HG02870 (cell line): Measurements from ENCODE around the gene WEE2.
"Not testable (repeated sequence)": the region's sequence is repeated elsewhere in the genome, so short reads cannot be mapped to it uniquely, and the experiment has no call there.

ENCODE experiments used
- ATAC-seq: cut with Tn5 transposase; IDR thresholded peaks from one replicate; pipeline ENCODE4 v1.9.1; 2021; ENCODE audit warnings: mild to moderate bottlenecking, moderate library complexity; ENCODE audit not compliant: unreplicated experiment

WEE2 gene

GRCh38 chr7:141689072-141689825 lies 18.9 kb upstream of the WEE2 start:
- not testable (repeated sequence) for ATAC-seq

DNA sequence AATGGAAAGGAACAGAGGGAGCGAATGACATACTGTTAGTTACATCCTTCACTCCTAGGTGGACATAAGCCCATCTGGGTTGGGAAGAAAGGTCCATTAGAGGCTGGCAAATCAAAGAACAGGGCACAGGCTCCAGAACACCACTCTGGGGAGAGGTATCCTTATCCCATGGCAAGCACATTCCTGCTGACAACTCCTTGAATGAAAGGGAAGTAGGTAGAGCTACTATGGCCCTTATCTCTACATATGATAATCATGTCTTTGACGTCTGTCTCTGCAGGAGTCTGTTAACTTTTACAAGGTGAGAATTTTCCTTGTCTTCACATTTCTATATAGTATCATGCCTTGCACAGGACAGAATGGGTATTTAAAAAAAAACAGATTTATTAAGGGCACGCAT lies 16.6 kb upstream of the WEE2 start:
- no peak for ATAC-seq

DNA sequence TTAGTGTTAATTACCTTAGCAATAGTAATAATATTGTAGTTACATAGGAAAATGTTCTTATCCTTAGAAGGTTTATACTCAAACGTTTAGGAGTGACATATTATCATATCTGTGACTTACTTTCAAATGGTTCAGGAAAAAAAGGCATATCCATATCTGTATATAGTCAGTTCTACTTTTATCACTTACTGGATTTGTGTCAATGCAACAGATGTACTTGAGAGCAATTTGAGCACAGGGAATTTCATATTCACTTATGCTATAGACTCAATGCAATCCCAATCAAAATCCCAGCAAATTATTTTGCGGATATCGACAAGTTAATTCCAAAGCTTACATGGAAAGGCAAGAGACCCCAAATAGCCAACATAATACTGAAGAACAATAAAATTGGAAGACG lies 16.2 kb upstream of the WEE2 start:
- ATAC-seq: no peak

DNA sequence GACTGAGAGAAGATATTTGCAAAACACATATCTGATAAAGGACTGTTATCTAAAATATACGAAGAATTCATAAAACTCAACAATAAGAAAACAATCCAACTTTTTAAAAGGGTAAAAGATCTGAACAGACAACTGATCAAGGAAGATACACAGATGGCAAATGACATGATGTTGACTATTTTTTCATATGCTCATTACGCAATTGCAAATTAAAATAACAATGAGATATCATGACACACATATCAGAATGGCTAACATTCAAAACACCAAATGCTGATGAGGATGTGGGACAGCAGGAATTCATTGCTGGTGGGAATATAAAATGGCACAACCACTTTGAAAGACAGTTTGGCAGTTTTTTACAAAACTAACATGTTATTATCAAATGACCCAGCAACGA lies 15.1 kb upstream of the WEE2 start:
- no peak for ATAC-seq

- ATAC-seq: no peak
Measured at GRCh38 chr7:141695803-141696289, 12.3 kb upstream of the WEE2 start.

DNA sequence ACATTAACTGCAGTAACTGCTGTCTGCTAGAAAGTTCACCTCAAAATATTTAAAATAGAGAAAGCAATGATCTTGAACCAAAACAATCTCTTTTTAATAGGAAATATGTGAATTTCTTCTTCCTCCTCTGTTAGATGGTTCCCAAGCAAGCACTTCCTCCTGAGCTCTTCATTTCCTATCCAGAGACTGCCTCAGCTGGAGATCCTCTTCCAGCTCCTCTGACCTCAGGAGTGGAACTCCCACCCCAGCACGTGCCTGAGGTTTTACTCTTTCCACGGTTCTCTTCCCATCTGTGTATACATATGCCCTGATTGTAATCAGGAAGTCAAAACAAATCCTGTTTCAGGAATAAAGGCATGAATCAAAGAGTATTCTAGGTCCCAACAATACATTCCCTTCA lies 11.8 kb upstream of the WEE2 start:
- no peak for ATAC-seq

- no peak for ATAC-seq
Measured at GRCh38 chr7:141697211-141697871, 10.8 kb upstream of the WEE2 start.

DNA sequence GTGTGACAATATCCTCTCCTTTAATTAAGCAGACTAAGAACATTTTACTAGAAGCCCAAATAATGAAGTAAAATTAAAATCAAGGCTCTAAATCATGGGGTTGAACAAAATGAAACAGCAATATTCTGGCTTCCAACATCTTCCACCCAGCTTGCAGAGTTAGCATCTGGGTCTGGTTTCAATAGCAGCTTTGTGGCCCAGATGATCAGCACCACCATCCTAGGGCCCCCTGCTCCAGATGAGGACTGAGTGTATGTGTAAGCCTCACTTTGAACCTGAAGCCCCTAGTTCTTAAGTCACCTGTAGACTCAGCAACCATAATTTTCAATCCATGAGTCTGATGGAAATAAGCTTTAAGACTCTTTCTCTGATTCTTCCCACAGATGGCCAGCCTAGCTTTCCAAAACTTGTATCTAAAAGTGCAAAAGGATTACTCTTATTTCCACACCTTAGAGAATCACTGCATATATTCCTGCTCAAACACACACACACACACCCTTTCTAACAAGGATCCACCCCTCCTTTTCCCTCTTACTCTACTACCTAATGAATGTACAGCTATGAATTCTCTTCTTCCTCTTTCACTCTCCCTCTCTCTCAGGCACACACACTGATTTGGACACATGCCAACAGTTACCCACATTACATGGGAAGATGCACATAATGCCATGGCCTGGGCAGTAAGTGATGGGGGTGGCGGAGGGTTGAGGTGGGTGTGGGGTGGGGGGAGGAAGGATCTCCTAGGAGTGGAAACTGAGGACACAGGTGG lies 9.7 kb upstream of the WEE2 start:
- no peak for ATAC-seq

DNA sequence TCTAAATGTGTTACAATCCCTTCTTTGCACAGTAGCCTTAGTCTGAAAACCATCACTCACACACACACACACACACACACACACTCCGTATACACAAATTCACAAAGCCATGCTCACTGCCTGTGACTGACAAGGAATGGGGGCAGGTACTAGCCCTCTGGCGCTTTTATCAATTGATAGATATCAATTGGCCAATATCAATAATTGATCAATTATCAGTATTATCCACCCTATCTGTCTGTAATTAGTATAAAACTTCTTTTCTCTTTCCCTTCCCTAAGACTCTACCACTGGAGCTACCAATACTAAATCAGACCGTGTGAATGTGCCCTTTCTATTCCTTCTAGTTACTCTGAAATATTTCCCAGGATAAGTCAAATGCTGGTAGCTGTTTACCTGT lies 8.3 kb upstream of the WEE2 start:
- no peak for ATAC-seq

- ATAC-seq: no peak
Measured at GRCh38 chr7:141700296-141700847, 7.8 kb upstream of the WEE2 start.

DNA sequence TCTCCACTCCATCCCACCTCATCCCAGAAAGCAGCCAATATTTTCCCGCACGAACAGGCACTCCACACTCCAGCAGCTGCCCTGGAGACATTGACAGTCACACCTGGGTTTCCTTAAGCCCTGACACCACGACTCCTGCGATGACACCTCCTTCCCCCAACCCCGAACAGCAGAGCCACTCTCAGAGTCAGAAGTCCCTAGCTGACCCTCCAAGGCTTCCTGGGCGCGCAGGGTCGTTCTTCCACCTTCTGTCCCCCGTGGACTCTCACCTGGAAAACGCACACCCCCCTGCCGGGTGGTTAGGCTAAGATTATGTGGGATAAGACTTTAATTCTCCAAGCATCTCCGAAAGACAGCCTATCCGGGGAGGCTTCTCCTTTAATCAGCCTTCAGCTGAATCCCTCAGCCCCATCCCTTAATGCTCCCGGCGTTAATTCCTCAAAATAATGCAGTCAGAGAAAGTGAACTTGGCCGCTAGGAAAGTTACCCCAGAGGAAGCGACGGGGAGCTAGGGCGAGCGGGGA lies 7.2 kb upstream of the WEE2 start:
- ATAC-seq: peak; percentile 1

DNA sequence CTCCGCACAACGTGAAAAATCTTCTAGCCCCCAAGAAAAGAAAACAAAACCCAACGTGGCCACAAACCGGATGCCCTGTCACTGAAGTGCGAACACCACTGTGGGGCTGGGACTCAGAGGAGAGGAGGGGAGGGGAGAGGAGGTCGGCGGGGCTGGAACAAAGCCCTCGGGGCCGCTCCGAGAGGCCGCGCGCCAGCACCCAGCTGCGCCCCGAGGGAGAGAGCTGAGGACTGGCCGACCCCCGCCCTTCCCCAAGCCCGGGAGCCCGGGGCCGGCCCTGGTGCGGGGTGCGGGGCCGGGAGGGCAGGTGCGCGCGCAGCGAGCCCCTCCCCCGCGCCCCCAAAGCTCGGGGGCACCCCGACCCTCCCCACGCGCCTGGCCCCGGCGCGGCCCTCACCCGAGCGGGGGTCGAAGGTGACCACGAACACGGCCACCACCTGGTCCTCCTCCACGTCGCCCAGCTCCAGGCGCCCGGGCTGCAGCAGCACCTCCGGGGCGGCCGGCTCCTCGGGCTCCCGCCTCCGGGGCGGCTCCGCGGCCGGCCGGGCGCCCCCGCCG lies 6.6 kb upstream of the WEE2 start:
- peak; percentile 77 for ATAC-seq

DNA sequence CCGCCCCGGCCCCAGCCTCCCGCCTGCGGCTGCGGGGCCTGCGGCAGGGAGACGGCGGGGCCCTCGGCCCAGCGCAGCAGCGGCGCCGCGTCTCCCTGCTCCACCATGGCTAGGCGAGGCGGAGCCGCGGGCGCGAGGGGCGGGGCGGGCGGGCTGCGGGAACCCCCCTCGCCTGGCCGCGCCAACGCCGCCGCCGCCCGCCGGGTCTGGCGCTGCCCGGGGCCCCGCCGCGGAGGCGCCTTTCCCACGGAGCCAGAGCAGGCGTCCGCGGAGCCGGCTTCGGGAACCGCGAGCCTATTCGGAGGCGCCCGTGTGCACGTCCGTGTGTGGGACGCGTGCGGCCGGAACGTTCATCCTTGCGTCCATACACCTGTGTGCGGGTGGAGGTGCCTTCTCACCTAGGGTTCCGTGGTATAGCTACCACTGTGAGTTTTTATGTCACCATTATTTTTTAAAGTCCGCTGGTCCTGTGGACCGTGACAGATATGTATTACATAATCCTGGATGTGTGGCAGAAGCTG lies 6.0 kb upstream of the WEE2 start, which contains the start of gene DENND11:
Gene DENND11, minus strand, starts transcription at position 120 of the 521 bp plus-strand sequence. Its CDS starts 13 bp downstream, at position 107.
- peak; percentile 76 for ATAC-seq

- no peak for ATAC-seq
Measured at GRCh38 chr7:141702892-141703291, 5.3 kb upstream of the WEE2 start.

GRCh38 chr7:141704112-141704511 lies 4.0 kb upstream of the WEE2 start:
- ATAC-seq: no peak

- no peak for ATAC-seq
Measured at GRCh38 chr7:141704741-141705140, 3.4 kb upstream of the WEE2 start.

- ATAC-seq: no peak
Measured at GRCh38 chr7:141706239-141707064, 1.7 kb upstream of the WEE2 start.

DNA sequence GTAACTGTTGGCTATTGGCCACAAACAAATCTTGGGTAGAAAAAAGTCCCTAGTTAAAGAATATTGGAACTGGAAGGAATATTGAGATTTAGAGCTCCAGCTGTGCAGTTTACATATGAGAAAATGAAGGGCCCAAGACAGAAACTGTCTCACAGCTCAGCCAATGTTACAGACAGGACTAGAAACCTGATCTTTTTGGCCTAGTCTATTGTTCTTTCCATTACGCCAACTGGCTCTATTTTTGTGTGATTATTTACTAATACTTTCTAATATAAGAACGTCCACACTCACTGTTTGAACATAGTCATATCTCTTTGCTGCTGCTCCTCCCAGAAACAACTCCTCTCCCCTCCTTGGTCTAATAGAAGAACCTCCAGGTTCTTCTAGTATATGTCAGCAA lies 1.2 kb downstream of the WEE2 start:
- no peak for ATAC-seq

- ATAC-seq: no peak
Measured at GRCh38 chr7:141709749-141710148, 1.6 kb downstream of the WEE2 start.

- no peak for ATAC-seq
Measured at GRCh38 chr7:141710301-141710700, 2.1 kb downstream of the WEE2 start.
